HG02852 (cell line): ENCODE results near the gene FTO.
A peak's percentile ranks its signal among the peaks of the same experiment; 100 is the strongest.
"Not testable (repeated sequence)": the region's sequence is repeated elsewhere in the genome, so short reads cannot be mapped to it uniquely, and the experiment has no call there.

ENCODE experiments used
- ATAC-seq: cut with Tn5 transposase; IDR thresholded peaks from one replicate; pipeline ENCODE4 v1.9.1; 2021; ENCODE audit warnings: mild to moderate bottlenecking, moderate library complexity; ENCODE audit not compliant: unreplicated experiment

Gene FTO

GRCh38 chr16:53852678-53853077 lies 148.7 kb downstream of the FTO start:
- no peak for ATAC-seq

GRCh38 chr16:53855056-53855455 lies 151.1 kb downstream of the FTO start:
- ATAC-seq: no peak

DNA sequence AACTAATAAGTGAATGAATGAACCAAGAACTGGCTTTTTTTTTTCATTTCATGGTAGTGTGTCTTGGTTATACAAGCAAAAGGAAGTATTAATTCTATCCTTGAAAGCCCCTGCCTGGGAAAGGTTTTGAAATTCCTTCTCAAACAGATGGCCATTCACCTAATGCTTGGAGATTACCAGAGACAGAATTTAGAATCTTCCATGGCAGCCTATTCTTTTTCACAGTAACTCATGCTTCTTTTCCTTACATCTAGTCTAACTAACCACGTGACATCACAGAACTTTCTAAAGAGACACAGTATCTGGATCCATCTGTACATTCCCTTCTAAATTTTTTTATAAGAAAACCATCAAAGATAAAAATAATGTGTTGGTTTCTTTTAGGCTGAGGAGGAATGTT lies 151.6 kb downstream of the FTO start:
- no peak for ATAC-seq

DNA sequence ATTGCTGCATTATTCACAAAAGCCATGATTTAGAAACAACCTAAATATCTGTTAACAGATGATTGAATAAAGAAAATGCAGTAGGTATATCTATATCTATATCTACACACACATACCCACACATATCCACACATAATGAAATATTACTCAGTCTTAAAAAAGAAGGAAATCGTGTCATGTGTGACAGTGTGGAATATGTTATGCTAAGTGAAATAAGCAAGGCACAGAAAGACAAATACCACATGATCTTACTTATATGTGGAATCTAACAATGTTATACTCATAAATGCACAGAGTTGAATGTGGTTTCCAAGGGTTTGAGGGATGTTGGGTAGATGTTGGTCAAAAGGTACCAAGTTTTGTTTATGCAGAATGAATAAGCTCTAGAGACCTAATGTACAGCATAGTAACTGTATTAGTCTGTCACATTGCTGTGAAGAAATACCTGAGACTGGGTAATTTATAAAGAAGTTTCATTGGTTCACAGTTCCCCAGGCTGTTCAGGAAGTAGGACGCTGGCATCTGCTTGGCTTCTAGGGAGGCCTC lies 156.1 kb downstream of the FTO start:
- ATAC-seq: no peak

DNA sequence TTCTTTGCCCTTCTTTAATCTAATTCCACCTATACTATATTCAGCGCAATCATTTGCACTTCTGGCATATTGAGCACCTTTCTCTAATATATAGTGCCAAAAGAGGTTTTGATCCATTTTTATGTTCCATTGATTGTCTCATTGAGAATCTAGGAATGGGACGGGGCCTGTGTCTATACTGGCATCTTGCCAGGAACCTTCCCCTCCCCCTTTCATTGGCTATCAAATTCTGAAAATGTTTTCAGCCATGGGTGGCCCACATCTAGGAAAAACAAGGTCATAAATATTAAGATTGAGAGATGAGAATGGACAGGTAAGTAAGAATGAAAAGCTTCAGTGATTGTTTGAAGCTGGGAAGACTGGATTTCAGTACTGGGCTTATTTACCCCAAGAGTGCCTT lies 159.9 kb downstream of the FTO start:
- ATAC-seq: no peak

DNA sequence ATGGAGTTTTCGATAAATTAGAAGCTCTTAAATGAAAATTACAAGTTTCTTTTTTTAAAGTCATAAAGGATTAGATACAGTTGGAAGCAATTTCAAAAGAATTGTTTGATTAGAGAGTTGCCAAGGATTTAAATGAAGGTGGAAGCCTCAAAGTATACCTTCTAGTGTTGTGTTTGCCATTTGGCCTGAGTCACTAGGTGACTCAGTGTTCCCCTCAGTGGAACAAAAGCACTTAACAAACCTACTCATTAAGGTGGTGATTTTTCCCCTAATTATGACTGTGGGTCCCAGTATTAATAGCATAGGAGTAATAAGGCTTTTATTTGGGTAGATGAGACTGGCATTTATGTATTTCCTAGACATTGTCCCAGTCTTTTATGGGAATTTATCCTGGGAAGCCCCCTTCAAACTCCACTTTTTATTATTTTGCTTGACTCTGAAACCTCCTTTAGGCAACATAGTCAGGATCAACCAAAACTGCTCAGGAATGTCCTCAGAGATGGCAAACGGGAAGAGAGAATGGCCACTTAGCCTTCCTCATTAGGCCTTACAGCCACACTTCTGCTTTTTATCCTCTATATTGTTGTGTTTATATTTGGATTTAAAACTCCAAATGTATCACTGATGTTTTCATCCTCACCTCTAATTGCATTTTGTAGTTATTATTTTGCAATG lies 161.0 kb downstream of the FTO start:
- ATAC-seq: no peak

DNA sequence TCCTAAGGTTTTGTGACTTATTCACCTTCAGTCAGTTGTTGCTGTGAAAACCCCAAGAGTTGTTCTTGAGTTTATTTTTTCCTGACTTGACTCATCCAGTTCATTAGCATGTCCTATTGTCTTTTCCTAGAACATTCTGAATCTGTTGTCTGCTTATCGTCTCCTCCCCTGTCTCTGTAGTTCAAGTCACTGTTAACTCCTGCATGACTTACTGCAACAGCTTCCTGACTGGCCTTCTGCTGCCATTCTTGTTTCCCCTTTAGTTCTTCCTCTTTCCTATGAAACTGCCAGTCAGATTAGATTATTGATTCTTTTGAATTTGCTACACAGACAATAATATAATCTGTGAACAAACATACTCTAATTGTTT lies 161.5 kb downstream of the FTO start:
- peak; percentile 82 for ATAC-seq

GRCh38 chr16:53866520-53866919 lies 162.6 kb downstream of the FTO start:
- no peak for ATAC-seq

- ATAC-seq: no peak
These were observed 166.9 kb downstream of the FTO start for GRCh38 chr16:53870831-53871230.

- ATAC-seq: no peak
These were observed 168.6 kb downstream of the FTO start for GRCh38 chr16:53872248-53873221.

- no peak for ATAC-seq
These were observed 172.9 kb downstream of the FTO start for GRCh38 chr16:53876811-53877210.

- ATAC-seq: no peak
These were observed 174.3 kb downstream of the FTO start for GRCh38 chr16:53878216-53878615.

GRCh38 chr16:53881371-53881770 lies 177.4 kb downstream of the FTO start:
- no peak for ATAC-seq

- no peak for ATAC-seq
These were observed 178.4 kb downstream of the FTO start for GRCh38 chr16:53882310-53882709.

DNA sequence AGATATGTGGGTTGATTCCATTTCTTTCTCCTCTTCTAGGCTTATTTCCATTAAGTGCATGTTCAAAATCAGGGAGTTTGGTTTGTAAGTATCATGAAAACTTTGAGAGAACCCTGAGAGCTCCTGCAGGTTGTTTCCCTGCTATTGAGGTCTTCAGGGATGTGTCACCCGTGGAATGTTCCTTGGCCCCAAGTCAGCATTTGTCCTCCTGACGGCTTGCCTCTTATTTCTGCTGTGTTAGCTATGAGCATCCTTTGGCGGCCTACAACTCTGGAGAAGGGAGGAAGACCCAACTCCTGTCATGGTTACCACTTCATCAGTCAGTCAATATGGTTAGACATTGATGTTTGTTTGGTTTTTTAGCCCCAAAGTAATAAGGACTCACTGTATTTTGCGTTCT lies 180.8 kb downstream of the FTO start:
- ATAC-seq: no peak

GRCh38 chr16:53886482-53887378 lies 182.8 kb downstream of the FTO start:
- ATAC-seq: no peak

GRCh38 chr16:53888222-53888621 lies 184.3 kb downstream of the FTO start:
- ATAC-seq: no peak

DNA sequence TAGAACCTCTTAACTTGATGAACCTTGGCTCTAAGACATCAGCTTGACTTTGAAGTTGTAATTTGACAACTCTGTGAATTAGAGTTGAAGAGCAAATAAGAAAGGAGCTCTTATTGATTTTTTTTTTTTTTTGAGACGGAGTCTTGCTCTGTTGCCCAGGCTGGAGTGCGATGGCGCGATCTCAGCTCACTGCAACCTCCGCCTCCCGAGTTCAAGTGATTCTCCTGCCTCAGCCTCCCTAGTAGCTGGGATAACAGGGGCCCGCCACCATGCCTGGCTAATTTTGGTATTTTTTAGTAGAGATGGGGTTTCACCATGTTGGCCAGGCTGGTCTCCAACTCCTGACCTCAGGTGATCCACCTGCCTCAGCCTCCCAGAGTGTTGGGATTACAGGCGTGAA lies 186.9 kb downstream of the FTO start:
- ATAC-seq: not testable (repeated sequence)

GRCh38 chr16:53891409-53892139 lies 187.6 kb downstream of the FTO start:
- ATAC-seq: no peak

DNA sequence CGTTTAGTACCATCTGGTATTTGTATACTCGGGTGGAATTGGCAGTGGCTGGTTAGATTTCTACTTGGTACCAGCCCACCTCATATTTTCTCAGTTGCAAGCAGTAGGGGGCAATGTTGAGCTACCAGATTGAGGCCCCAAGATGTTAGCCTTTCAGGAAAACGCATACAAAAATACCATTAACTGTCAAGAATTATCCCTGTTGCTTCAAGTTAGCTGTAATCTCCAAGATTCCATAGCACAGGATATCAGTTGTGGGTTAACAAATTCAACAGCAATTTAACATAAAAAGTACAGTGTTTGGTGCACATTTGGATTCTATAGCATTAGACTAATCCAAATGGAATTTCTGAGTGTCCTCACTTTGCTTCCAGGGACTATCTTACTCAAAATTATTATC lies 188.2 kb downstream of the FTO start:
- ATAC-seq: no peak
